Mesodermal cell (in vitro differentiated cells): Measurements from ENCODE around the gene ATP8B2.

ENCODE experiments used
- H3K27ac ChIP-seq: 2 replicates; pipeline ENCODE4 v1.7.0; 2013; ENCODE audit warnings: mild to moderate bottlenecking, low read depth, low read length, moderate library complexity; ENCODE audit not compliant: severe bottlenecking
- H3K36me3 ChIP-seq: 2 replicates; pipeline ENCODE4 v1.7.1; 2013; ENCODE audit warnings: mild to moderate bottlenecking, low read length, moderate library complexity; ENCODE audit not compliant: control insufficient read depth, insufficient read depth
- H3K4me1 ChIP-seq: one replicate; pipeline ENCODE4 v1.7.1; 2013; ENCODE audit warnings: mild to moderate bottlenecking, low read length; ENCODE audit not compliant: insufficient read depth, control insufficient read depth, poor library complexity, severe bottlenecking
- H3K4me3 ChIP-seq: 2 replicates; pipeline ENCODE4 v1.7.0; 2013; ENCODE audit warnings: low read length, control low read depth, mild to moderate bottlenecking; ENCODE audit not compliant: insufficient read depth, poor library complexity, severe bottlenecking; ENCODE audit errors: extremely low read depth
- H3K9me3 ChIP-seq: 2 replicates; pipeline ENCODE4 v1.7.1; 2013; ENCODE audit warnings: mild to moderate bottlenecking, low read length, moderate library complexity; ENCODE audit not compliant: control insufficient read depth
- WGBS, 2 experiments: methylation state at CpG; one replicate each; pipeline ENCODE4 v1.1.5; 2013; ENCODE audit warnings: missing lambda C conversion rate in 2 of 2; ENCODE audit not compliant: insufficient coverage in 2 of 2; 5-methylcytosine and 5-hydroxymethylcytosine counted together

The ATP8B2 gene

DNA sequence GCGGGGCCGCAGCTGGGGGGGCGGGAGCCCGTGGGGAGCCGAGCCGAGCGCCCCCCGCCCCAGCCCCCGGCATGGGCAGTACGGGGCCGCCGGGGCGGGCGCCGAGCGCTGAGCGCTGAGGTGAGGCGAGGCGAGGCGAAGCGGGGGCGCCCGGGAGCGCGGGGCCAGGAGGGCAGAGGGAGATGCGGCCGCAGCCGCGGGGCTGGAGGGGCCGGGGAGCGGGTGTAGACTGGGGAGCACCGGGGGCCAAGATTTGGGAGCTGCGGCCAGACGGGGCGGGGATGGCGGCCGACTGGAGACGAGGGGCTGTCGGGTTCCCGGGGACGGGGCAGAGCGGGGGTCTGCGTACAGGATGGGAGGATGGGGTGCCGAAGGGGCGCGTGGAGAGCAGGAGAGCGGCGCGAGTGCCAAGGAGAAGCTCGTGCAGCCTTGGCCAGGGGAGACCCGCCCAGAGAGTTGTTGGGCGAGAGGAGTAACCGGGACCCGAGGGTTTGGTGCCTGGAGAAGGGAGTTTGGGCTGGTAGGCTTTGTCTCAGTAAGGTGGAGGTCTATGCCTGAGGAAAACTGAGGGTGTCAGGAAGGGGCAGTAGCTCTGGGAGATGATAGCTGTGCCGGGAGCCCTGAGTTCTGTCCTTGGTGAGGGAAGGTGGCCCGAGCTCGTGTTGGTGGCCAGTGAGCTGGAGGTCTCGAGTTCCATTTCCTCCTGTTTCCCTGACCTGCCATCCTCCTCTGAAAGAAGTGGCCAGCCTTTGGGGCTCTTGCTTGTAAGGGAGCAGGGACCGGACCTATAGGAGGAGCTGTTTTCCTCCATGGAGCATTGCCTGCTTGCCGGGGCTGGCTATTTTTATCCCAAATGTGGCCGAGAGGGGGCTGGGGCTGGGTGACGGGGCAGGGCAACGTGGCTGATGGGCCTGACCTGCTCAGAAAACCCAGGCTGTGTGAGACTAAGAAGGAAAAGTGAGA lies 539 bp downstream of the ATP8B2 start:
- no peaks in the 10 kb centered on the region for H3K9me3 ChIP-seq
- 1% methylated on average over 52 to 57 of the region's 63 CpGs for WGBS, 2 experiments

DNA sequence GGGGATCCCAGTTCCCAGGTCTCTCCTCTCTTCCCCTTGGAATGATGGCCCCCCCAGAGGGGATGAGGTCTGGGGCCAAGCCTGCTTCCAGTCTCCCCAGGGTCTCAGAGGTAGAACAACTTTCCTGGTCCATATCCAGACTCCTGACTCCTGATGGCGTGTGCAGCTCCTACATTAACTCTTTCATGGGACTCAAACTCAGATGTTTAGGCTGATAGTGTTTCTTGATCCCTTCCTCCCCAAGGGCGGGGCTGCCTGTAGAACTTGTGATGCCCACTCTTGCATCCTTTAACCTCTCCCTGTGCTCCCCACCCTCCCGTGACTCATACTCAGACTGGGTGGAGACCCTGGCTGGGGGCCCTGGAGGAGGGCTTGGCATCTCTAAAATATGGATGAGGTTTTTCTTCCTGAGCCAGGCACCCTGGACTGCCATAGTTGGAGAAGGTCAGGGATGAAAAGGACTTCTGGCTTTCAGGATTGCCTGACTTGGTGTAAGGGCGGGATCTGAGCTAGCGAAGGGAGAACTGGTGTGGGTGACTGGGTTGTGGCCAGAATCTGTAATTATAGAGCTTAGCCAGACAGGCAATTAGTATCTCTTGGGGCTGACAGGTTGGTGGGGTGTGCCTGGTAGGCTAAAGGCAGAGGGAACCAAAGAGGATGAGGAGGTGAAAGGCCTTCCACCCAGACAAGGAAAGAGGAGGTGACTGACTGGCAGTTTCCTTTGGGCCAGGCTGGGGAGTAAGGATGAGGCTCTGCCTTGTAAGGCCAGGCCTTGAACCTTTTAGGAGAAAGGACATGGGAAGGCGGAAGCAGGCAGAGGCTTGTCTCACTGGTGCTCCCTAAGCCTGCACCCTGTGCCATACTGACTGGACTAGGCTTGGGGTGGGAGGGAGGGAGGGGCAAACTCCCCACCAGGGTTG lies 1.5 kb downstream of the ATP8B2 start:
- H3K36me3 ChIP-seq = peaks cover 19% of the 10 kb centered on the region
- H3K9me3 ChIP-seq = no peaks in the 10 kb centered on the region
- peak overlapping the region; percentile 92 for H3K27ac ChIP-seq
- peak overlapping the region; percentile 72 for H3K4me3 ChIP-seq
- H3K4me1 ChIP-seq = peaks cover 27% of the 10 kb centered on the region
- 77 to 83% methylated on average over 4 of the region's 6 CpGs for WGBS, 2 experiments

More for the DNA sequence above, 539 bp downstream of the ATP8B2 start:
- H3K36me3 ChIP-seq = peaks cover 9% of the 10 kb centered on the region
- H3K4me1 ChIP-seq = peaks cover 27% of the 10 kb centered on the region
- peak overlapping the region; percentile 72 for H3K4me3 ChIP-seq
- peak overlapping the region; percentile 92 for H3K27ac ChIP-seq

DNA sequence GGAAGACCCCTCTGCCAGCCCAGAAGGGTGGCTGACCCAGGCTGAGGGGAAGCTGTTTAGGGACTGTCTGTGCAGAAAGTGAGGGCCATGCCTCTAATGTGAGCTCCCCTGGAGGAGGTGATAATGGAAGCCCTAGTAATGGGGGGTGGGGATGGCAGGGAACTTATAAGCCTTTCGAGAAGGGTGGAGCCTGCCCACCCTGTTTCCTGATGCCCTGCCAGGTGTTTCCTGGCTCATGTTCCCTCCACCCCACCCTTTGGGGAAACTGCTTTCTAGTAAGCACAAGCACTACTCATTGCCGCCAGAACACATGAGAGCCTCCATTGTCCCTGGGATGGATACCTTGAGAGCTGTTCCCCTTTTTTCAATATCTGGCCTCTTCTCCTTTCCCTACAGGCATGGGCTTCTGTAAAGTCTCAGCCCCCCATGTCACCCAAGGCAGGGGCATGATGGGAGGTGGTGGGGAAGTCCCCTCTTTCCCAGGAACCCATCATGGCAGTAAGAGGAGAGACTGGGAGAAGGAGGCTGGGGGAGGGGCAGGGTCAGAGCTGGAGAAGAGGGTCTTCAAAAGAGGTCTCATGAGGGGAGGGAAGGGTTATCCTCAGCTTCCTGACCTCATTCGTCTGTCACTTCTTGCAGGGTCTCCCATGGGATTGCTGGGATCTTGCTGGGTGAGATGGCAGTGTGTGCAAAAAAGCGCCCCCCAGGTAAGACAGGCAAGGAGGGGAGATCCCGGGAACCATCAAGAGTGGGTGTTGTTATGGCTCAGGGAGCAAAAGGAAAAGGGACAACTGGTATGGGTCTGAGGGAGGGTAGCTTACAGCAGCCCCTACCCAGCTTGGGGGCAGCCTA lies 2.4 kb downstream of the ATP8B2 start:
- WGBS, 2 experiments = 77 to 100% methylated on average over 1 to 5 of the region's 5 CpGs
- Histone ChIP-seq H3K9me3 (no peaks in the 10 kb centered on the region), H3K36me3 (peaks cover 28% of the 10 kb centered on the region), H3K4me3 (peak overlapping the region; percentile 31), H3K27ac (no peak overlapping the region), H3K4me1 (peaks cover 27% of the 10 kb centered on the region)

GRCh38 chr1:154328318-154329151 lies 3.2 kb downstream of the ATP8B2 start:
- Histone ChIP-seq H3K4me3 (peak overlapping the region; percentile 31), H3K9me3 (no peaks in the 10 kb centered on the region), H3K4me1 (peaks cover 27% of the 10 kb centered on the region), H3K36me3 (peaks cover 35% of the 10 kb centered on the region), H3K27ac (peak overlapping the region; percentile 29)
- WGBS, 2 experiments = 5 to 11% methylated on average over 23 to 52 of the region's 76 CpGs

- H3K9me3 ChIP-seq = no peaks in the 10 kb centered on the region
- H3K36me3 ChIP-seq = peaks cover 41% of the 10 kb centered on the region
- peak overlapping the region; percentile 31 for H3K4me3 ChIP-seq
- H3K27ac ChIP-seq = peak overlapping the region; percentile 29
- peaks cover 27% of the 10 kb centered on the region for H3K4me1 ChIP-seq
- WGBS, 2 experiments = 42 to 46% methylated on average over 3 to 6 of the region's 6 CpGs
These were observed 3.8 kb downstream of the ATP8B2 start for GRCh38 chr1:154329152-154329521.

GRCh38 chr1:154329551-154330131 lies 4.3 kb downstream of the ATP8B2 start:
- WGBS, 2 experiments = 81 to 86% methylated on average over 2 to 3 of the region's 7 CpGs
- H3K4me3 ChIP-seq = no peak overlapping the region
- no peaks in the 10 kb centered on the region for H3K9me3 ChIP-seq
- peaks cover 46% of the 10 kb centered on the region for H3K36me3 ChIP-seq
- no peak overlapping the region for H3K27ac ChIP-seq
- peaks cover 27% of the 10 kb centered on the region for H3K4me1 ChIP-seq

- Histone ChIP-seq H3K27ac (no peak overlapping the region), H3K9me3 (no peaks in the 10 kb centered on the region), H3K4me3 (no peak overlapping the region), H3K36me3 (peaks cover 53% of the 10 kb centered on the region), H3K4me1 (peaks cover 27% of the 10 kb centered on the region)
These were observed 5.3 kb downstream of the ATP8B2 start for GRCh38 chr1:154330669-154331068.

DNA sequence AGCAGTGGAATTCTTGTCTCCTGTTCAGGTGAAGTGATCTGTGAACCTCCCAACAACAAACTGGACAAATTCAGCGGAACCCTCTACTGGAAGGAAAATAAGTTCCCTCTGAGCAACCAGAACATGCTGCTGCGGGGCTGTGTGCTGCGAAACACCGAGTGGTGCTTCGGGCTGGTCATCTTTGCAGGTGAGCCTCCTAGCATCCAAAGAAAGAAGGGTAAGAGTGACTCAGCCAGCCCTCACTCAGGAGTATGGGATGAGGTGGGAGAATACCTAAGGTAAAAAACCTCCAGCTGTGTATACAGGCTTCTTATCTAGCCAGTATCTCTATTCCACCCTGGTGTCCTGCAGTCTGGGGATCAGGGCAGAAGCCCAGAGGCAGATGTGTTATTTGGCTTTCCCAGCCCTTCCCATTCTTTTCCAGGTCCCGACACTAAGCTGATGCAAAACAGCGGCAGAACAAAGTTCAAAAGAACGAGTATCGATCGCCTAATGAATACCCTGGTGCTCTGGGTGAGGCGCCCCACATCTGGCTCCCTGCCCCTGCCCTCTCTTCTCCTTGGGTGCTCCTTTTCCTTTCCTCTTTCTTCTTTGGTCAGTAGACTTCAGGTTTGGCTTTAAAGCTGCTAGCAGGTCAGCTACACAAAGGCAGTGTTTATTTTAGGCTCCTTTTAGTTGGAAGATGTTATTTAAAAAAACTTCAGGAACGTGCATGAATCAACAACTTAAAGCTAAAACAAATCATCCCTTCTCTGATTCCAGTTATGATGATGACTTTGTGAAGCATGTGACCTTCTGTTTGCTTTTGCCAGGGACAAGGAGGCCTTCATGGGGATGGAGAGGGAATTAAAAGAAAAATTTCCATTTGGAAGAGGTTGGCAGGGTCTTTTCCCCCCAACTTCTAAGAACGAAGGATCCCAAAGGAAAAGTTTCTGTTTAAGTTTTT lies 9.0 kb downstream of the ATP8B2 start:
- peaks cover 9% of the 10 kb centered on the region for H3K4me1 ChIP-seq
- H3K4me3 ChIP-seq = no peak overlapping the region

More for the DNA sequence above, 9.0 kb downstream of the ATP8B2 start:
- Histone ChIP-seq H3K9me3 (no peaks in the 10 kb centered on the region), H3K27ac (no peak overlapping the region), H3K36me3 (peaks cover 86% of the 10 kb centered on the region)
- WGBS, 2 experiments = 88 to 96% methylated on average over 8 to 12 of the region's 13 CpGs
